Retinal pigment epithelial cell (primary cell): ENCODE results near the gene SMIM5.

Experiments used
- DNase-seq: peaks from one replicate; pipeline ENCODE4 v3.0.0-alpha.2; 2010; ENCODE audit warnings: low read depth
- H3K4me3 ChIP-seq: 2 replicates; pipeline ENCODE4 v1.5.1; 2011; ENCODE audit warnings: mild to moderate bottlenecking, low read length, control low read depth, moderate library complexity
- TF ChIP-seq, protein P1 (sequence below): conservative IDR thresholded peaks from 2 replicates; pipeline ENCODE4 v1.5.1; 2011; ENCODE audit warnings: low read depth, low read length, control low read depth, inconsistent platforms

The SMIM5 gene

DNA sequence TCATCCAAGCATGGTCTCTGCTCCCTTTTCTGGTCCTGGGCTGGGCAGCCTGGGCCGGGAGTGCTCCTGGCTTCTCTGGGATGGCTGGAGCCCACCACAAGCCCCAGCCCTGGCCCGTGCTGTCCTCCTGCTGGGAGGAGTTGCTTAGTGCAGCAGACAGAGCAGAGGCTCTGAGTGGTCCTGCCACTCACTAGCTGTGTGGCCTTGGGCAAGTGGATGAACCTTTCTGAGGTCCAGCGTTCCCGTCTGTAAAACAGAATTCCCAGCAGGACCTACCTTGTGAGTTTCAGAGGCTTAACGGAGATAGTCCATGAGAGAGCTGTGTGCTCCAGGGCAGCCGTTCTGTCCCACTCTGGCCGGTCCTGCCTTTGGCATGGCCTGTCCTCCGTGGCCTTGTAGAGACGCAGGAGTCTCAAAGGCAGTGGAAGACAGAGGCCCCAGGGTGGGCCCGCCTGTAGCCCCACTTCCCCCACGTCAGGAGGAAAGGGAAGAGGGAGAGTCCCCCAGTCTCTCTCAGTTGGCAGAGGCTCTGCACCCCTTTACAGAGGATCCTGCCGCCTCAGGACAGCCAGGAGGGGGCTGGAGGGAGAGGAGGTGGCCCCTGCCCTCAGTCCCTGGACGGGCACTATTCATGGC, 37.8 kb upstream of the SMIM5 start:
- H3K4me3 ChIP-seq: no peak overlapping the region
- TF ChIP-seq, protein P1, sequence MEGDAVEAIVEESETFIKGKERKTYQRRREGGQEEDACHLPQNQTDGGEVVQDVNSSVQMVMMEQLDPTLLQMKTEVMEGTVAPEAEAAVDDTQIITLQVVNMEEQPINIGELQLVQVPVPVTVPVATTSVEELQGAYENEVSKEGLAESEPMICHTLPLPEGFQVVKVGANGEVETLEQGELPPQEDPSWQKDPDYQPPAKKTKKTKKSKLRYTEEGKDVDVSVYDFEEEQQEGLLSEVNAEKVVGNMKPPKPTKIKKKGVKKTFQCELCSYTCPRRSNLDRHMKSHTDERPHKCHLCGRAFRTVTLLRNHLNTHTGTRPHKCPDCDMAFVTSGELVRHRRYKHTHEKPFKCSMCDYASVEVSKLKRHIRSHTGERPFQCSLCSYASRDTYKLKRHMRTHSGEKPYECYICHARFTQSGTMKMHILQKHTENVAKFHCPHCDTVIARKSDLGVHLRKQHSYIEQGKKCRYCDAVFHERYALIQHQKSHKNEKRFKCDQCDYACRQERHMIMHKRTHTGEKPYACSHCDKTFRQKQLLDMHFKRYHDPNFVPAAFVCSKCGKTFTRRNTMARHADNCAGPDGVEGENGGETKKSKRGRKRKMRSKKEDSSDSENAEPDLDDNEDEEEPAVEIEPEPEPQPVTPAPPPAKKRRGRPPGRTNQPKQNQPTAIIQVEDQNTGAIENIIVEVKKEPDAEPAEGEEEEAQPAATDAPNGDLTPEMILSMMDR: no peak
- no peak for DNase-seq

DNA sequence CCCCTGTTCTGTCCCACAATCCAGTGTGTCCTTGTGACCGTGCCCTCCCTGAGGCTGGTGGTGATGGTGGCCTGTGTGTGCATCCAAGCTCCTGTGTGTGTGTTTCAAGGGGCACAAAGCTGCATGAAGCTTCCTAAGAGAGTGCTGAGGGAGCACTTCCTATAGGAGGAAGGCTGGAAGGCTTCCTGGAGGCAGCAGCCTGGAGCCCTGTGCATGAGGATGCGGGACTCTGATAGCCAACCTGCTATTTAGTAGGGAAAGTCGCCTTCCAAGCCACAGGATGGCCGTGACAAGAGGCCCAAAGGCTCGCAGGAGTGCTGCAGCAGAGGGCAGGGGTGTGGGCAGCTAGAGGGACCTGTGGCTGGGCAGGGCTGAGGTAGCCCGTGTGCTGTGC, 37.3 kb upstream of the SMIM5 start:
- no peak for DNase-seq

GRCh38 chr17:75596320-75597087, 36.7 kb upstream of the SMIM5 start:
- TF ChIP-seq, protein P1: no peak
- no peak for DNase-seq
- H3K4me3 ChIP-seq: no peak overlapping the region

More for the DNA sequence above, 37.3 kb upstream of the SMIM5 start:
- no peak overlapping the region for H3K4me3 ChIP-seq
- TF ChIP-seq, protein P1: no peak

- TF ChIP-seq, protein P1: peak; percentile 80
- no peak overlapping the region for H3K4me3 ChIP-seq
- DNase-seq: no peak
These were observed 31.9 kb upstream of the SMIM5 start for GRCh38 chr17:75601057-75601987.

DNA sequence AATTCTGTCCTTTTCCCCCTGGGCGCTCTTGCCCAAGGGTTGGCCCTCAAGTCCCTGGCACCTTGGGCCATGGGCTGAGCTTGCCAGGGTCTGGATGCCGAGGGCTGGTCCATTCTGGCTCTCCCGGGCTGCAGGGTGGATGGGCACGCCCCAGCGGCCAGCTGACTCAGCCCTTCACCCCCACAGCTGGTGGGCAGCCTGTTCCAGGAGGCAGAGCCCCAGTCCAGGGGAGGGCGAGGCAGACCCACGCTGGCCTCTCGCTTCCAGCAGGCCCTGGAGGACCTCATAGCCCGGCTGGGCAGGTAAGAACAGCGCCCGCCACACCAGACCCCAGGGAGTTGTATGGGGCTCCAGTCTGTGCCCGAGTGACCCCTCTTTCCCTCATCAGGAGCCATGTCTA, 30.6 kb upstream of the SMIM5 start:
- TF ChIP-seq, protein P1: no peak
- DNase-seq: no peak
- no peak overlapping the region for H3K4me3 ChIP-seq

DNA sequence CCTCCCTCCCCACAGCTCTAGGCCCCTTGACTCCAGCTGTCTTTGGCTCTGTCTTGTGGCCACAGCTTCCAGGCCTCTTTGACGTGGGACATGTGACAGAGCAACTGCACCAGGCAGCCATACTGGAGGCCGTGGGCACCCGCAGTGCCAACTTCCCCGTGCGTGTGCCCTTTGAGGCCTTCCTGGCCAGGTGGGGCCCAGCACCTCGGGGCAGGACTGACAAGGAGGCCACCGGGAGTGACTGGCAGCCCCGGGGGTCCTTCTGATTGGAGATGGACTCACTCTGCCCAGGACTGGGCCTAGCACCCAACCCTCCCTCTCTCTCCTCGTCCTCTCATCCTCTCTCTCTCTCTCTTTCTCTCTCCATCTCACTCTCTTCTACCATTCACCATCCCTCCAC, 30.1 kb upstream of the SMIM5 start:
- no peak for DNase-seq
- no peak overlapping the region for H3K4me3 ChIP-seq
- TF ChIP-seq, protein P1: no peak
